GM12878 (cell line): ENCODE measurements around the gene KNTC1.

ENCODE experiments used
- CHD2 ChIP-seq: IDR thresholded peaks from 2 replicates; pipeline ENCODE4 v1.6.1; 2011; ENCODE audit warnings: low read depth, low read length, improper control_type of control experiment, borderline replicate concordance
- CREB1 ChIP-seq: IDR thresholded peaks from 2 replicates; pipeline ENCODE4 v1.6.1; 2012; ENCODE audit warnings: low read depth, mild to moderate bottlenecking, inconsistent platforms
- EP300 ChIP-seq, 2 experiments: fragments of 150-350 bp in 1 of 2; IDR thresholded peaks; 2 replicates each; pipeline ENCODE4 v1.6.1; 2011 to 2012; ENCODE audit warnings: low read depth in 2 of 2, low read length in 2 of 2, borderline replicate concordance in 1 of 2, improper control_type of control experiment in 1 of 2, inconsistent platforms in 1 of 2; ENCODE audit not compliant: control insufficient read depth in 1 of 2
- FOXK2 ChIP-seq: fragments of 450-650 bp; IDR thresholded peaks from 2 replicates; pipeline ENCODE4 v1.6.1; 2017; ENCODE audit warnings: mild to moderate bottlenecking, moderate library complexity
- JUNB ChIP-seq: IDR thresholded peaks from 2 replicates; pipeline ENCODE4 v1.6.1; 2016; ENCODE audit warnings: antibody characterized with exemption, mild to moderate bottlenecking
- MYC ChIP-seq: IDR thresholded peaks from 2 replicates; pipeline ENCODE4 v1.6.1; 2011; ENCODE audit warnings: mild to moderate bottlenecking, low read length, moderate library complexity, inconsistent platforms; ENCODE audit not compliant: insufficient read depth, insufficient replicate concordance, insufficient read length, severe bottlenecking
- POLR2AphosphoS5 ChIP-seq: IDR thresholded peaks from 2 replicates; pipeline ENCODE4 v1.6.1; 2011; ENCODE audit warnings: mild to moderate bottlenecking, low read length, inconsistent platforms
- RBBP5 ChIP-seq: fragments of 200-600 bp; sonication (generic); conservative IDR thresholded peaks from 2 replicates; pipeline ENCODE4 v1.6.1; 2016
- RCOR1 ChIP-seq: conservative IDR thresholded peaks from 2 replicates; pipeline ENCODE4 v1.6.1; 2012; ENCODE audit warnings: low read depth, low read length, improper control_type of control experiment
- SUPT20H ChIP-seq: IDR thresholded peaks from 2 replicates; pipeline ENCODE4 v1.6.1; 2011; ENCODE audit warnings: low read depth, mild to moderate bottlenecking, low read length, moderate library complexity, borderline replicate concordance; ENCODE audit not compliant: control insufficient read depth
- TCF7 ChIP-seq: IDR thresholded peaks from 2 replicates; pipeline ENCODE4 v1.6.1; 2014; ENCODE audit warnings: antibody characterized with exemption, borderline replicate concordance
- TF ChIP-seq, protein P1 (sequence below), 3 experiments: IDR thresholded peaks in 2 of 3; conservative IDR thresholded peaks in 1 of 3; 2 replicates each; pipeline ENCODE4 v1.5.1; 2011; ENCODE audit warnings: low read depth in 3 of 3, low read length in 3 of 3, mild to moderate bottlenecking in 3 of 3, control low read depth in 2 of 3, moderate library complexity in 2 of 3, inconsistent platforms in 1 of 3, mixed read lengths in 1 of 3; ENCODE audit not compliant: control insufficient read depth in 2 of 3, insufficient read depth in 1 of 3; ENCODE audit errors: extremely low read depth in 1 of 3

- no peak for TF ChIP-seq RBBP5
- no peak for TF ChIP-seq RCOR1
- TF ChIP-seq CHD2 = no peak
- TF ChIP-seq, protein P1, sequence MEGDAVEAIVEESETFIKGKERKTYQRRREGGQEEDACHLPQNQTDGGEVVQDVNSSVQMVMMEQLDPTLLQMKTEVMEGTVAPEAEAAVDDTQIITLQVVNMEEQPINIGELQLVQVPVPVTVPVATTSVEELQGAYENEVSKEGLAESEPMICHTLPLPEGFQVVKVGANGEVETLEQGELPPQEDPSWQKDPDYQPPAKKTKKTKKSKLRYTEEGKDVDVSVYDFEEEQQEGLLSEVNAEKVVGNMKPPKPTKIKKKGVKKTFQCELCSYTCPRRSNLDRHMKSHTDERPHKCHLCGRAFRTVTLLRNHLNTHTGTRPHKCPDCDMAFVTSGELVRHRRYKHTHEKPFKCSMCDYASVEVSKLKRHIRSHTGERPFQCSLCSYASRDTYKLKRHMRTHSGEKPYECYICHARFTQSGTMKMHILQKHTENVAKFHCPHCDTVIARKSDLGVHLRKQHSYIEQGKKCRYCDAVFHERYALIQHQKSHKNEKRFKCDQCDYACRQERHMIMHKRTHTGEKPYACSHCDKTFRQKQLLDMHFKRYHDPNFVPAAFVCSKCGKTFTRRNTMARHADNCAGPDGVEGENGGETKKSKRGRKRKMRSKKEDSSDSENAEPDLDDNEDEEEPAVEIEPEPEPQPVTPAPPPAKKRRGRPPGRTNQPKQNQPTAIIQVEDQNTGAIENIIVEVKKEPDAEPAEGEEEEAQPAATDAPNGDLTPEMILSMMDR (IDR thresholded peaks at IDR 0.05 in 2 of 3, conservative IDR thresholded peaks at IDR 0.05 in 1 of 3; ENCODE audit: control insufficient read depth in 2 of 3, extremely low read depth in 1 of 3, insufficient read depth in 1 of 3, low read depth in 3 of 3, low read length in 3 of 3) = no peak
- no peak for TF ChIP-seq MYC
- TF ChIP-seq JUNB = no peak
- no peak for TF ChIP-seq FOXK2
- no peak for TF ChIP-seq CREB1
- TF ChIP-seq TCF7 = no peak
- TF ChIP-seq EP300 (IDR thresholded peaks at IDR 0.05; ENCODE audit: borderline replicate concordance in 1 of 2, control insufficient read depth in 1 of 2, low read depth in 2 of 2, low read length in 2 of 2) = no peak
- TF ChIP-seq SUPT20H = no peak
- TF ChIP-seq POLR2AphosphoS5 = no peak
Observed at GRCh38 chr12:122481861-122482260, 45.2 kb upstream of the KNTC1 start.
